HFF-Myc (cell line): ENCODE measurements around the gene PSMC2.
A peak's percentile ranks its signal among the peaks of the same experiment; 100 is the strongest.

Source experiments
- DNase-seq: peaks from one replicate; pipeline ENCODE4 v3.0.0-alpha.2; 2011; ENCODE audit warnings: low read depth; ENCODE audit errors: extremely low read depth
- H3K4me3 ChIP-seq: replicated peaks from 2 replicates; pipeline ENCODE4 v1.5.1; 2011; ENCODE audit warnings: low read depth, mild to moderate bottlenecking, control low read depth, low read length
- TF ChIP-seq, protein P1 (sequence below): IDR thresholded peaks from 2 replicates; pipeline ENCODE4 v1.5.1; 2012; ENCODE audit warnings: mild to moderate bottlenecking, low read depth, low read length, control low read depth; ENCODE audit errors: missing control alignments

The PSMC2 gene

DNA sequence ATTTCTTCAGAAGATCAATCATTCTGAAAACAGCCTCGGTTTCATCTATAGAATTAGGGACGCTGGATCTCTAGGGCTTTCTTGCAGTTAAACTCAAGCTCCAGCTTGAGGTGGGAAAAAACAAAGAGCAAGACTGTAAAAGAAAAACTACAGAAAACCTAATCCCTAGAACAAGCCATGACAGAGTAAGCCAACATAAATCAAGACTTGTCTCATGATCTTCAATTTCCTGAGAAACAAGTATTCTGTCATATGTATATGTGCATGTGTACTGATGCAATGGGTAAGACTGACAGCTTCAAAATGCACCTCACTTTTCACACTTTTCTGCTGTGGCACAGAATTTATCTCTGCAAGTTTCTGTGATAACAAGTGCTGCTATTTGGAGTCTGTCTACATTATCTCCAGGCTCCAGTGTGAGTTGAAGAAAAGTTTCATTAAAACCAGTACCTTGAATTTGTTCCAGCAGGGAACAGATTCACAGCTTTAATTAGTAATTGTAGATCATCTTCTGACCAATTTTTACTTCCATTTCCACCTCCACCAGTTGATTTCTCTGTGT, 31.0 kb upstream of the PSMC2 start:
- no peak for DNase-seq
- H3K4me3 ChIP-seq = no peak overlapping the region
- TF ChIP-seq, protein P1, sequence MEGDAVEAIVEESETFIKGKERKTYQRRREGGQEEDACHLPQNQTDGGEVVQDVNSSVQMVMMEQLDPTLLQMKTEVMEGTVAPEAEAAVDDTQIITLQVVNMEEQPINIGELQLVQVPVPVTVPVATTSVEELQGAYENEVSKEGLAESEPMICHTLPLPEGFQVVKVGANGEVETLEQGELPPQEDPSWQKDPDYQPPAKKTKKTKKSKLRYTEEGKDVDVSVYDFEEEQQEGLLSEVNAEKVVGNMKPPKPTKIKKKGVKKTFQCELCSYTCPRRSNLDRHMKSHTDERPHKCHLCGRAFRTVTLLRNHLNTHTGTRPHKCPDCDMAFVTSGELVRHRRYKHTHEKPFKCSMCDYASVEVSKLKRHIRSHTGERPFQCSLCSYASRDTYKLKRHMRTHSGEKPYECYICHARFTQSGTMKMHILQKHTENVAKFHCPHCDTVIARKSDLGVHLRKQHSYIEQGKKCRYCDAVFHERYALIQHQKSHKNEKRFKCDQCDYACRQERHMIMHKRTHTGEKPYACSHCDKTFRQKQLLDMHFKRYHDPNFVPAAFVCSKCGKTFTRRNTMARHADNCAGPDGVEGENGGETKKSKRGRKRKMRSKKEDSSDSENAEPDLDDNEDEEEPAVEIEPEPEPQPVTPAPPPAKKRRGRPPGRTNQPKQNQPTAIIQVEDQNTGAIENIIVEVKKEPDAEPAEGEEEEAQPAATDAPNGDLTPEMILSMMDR = no peak

DNA sequence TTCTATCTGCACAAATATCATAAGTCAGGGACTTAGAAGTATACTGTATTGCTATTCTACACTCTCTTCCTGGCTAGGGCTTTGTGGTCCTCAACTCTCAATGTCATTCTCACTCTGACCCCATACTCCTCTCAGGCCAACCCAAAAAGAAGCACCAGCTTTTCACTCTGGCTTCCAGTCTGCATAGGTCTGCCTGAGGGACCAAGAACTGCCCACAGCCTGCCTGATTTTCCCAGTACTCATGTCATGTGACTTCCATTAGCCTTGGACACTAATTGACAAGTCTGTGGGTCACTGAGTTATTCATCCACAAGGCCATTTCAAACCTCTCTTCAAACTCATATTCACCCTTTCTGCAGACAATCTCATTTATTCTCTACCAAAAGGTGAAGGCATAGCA, 30.4 kb upstream of the PSMC2 start:
- no peak overlapping the region for H3K4me3 ChIP-seq
- TF ChIP-seq, protein P1 = no peak
- DNase-seq = no peak

DNA sequence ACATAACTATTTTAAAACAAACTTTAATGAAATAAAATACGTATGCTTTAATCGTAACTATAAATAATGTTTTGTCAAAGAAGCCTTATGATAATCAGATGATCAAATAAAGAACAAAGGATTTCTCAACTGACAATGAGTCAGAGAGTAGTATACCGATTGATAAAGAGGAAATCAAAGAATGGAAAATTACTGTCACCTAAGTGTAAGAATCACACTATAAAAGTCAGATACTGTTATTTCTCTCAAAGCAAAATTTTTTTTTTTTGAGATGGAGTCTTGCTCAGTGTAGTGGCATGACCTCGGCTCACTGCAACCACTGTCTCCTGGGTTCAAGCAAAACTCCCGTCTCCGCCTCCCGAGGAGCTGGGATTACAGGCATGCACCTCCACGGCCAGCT, 21.7 kb upstream of the PSMC2 start:
- DNase-seq = no peak
- TF ChIP-seq, protein P1 = no peak
- no peak overlapping the region for H3K4me3 ChIP-seq

DNA sequence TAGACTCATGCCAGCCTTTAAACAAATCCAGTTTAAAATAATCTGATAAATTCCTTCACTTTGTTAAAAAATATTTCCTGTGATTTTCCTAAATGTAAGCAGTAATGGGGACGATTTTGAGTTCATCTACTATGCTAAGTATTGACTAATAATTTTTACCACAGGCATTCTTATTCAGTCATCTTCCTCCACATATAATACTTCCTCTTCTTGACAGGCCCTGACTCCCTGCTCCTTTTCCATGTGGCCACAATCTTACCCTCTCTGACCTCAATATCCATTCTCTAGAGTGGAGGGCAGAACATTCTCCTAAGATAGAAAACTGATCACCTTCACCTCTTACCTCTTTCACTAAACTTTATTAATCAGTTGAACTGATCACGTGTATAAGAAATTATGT, 10.7 kb upstream of the PSMC2 start:
- no peak overlapping the region for H3K4me3 ChIP-seq
- no peak for DNase-seq
- TF ChIP-seq, protein P1 = no peak

DNA sequence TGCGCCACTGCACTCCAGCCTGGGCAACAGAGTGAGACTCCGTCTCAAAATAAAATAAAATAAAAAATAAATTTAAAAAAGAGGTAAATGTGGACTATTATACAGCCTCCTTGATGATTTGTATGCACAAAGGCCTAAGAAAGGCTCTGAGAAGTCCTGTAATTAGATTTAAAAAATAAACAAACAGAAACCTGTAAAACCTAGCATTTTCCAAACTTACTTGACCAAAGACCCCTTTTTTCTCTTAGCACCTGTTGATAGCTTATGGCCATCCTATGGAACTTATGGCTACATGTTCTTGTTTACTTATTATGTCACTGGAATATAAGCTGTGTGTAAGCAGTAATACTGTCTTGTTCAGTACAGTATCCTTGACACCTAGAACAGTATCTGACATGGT, 8.6 kb upstream of the PSMC2 start:
- TF ChIP-seq, protein P1 = no peak
- DNase-seq = no peak

DNA sequence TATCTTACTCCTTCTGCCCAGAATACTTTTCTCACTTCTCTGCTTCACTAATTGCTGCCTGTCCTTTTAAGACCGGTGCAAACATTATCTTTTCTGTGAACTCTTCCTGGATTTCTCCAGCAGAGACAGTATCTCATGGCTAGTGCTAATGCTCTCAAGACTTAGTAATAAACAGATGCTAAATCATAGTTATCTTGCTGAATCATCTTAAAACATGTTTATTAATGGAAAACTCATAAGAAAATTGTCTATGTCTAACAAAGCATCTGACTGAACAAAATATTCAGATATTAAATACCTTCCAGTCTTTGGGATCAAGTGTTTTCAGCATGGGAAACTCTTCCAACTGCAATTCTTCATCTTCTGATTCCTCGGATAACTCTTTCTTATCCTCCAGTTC, 6.0 kb upstream of the PSMC2 start:
- TF ChIP-seq, protein P1 = no peak
- DNase-seq = no peak
- H3K4me3 ChIP-seq = peak overlapping the region; percentile 6; the same call in 1 of the 2 replicates

More for the DNA sequence above, 8.6 kb upstream of the PSMC2 start:
- no peak overlapping the region for H3K4me3 ChIP-seq

DNA sequence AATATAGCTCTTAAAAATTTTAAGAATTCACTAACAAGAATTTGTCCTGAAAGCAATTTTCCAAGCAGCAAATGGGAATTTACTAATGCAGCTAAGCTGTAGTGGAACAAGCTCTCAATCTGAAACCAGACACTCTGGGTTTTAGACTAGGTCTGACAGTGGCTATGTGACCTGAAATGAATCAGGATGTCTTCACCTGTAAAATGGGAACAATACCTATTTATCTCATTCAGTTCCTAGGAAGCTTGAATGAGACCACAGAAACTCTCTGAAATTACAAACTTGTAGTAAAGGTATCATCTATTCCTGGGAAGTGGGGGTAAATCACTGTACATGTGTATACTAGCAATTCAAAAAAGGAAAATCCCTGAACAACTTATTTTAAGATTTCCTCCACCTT, 4.1 kb upstream of the PSMC2 start:
- TF ChIP-seq, protein P1 = no peak
- DNase-seq = no peak
- peak overlapping the region; percentile 86 for H3K4me3 ChIP-seq
